HEK293T (cell line): Measurements from ENCODE around the gene RIN2.

Source experiments
- CTCF ChIA-PET: fragments of 350-600 bp; formaldehyde crosslinking; extraction: SDS; loops from one replicate; lab custom pipeline; 2021; ENCODE audit warnings: antibody characterized with exemption, inconsistent platforms; lab: Yijun Ruan, JAX
- POLR2A ChIA-PET: fragments of 350-600 bp; formaldehyde crosslinking; extraction: SDS; loops from one replicate; lab custom pipeline; 2020; ENCODE audit warnings: antibody characterized with exemption, inconsistent platforms; lab: Yijun Ruan, JAX
- DNase-seq: peaks from one replicate; pipeline ENCODE4 v3.0.0; 2012; ENCODE audit warnings: mixed read lengths; ENCODE audit errors: extremely low spot score
- ARNT ChIP-seq: fragments of 450-650 bp; IDR thresholded peaks from 2 replicates; pipeline ENCODE4 v1.6.1; 2017; ENCODE audit warnings: mild to moderate bottlenecking
- BHLHE40 ChIP-seq: fragments of 450-650 bp; IDR thresholded peaks from 2 replicates; pipeline ENCODE4 v1.6.1; 2016; ENCODE audit warnings: mild to moderate bottlenecking, moderate library complexity, borderline replicate concordance
- CTBP1 ChIP-seq: fragments of 450-650 bp; IDR thresholded peaks from 2 replicates; pipeline ENCODE4 v1.6.1; 2016; ENCODE audit warnings: borderline replicate concordance
- ELF4 ChIP-seq: fragments of 450-650 bp; IDR thresholded peaks from 2 replicates; pipeline ENCODE4 v1.6.1; 2017; ENCODE audit warnings: antibody characterized with exemption
- FOXA1 ChIP-seq: fragments of 450-650 bp; IDR thresholded peaks from 2 replicates; pipeline ENCODE4 v1.6.1; 2016; ENCODE audit warnings: mild to moderate bottlenecking
- FOXK2 ChIP-seq: fragments of 450-650 bp; IDR thresholded peaks from 2 replicates; pipeline ENCODE4 v1.6.1; 2016; ENCODE audit warnings: mild to moderate bottlenecking
- FOXM1 ChIP-seq: fragments of 450-650 bp; IDR thresholded peaks from 2 replicates; pipeline ENCODE4 v1.6.1; 2017; ENCODE audit warnings: mild to moderate bottlenecking, borderline replicate concordance
- HDGF ChIP-seq: fragments of 450-650 bp; IDR thresholded peaks from 2 replicates; pipeline ENCODE4 v1.6.1; 2017; ENCODE audit warnings: antibody characterized with exemption, borderline replicate concordance
- L3MBTL2 ChIP-seq: fragments of 450-650 bp; conservative IDR thresholded peaks from 2 replicates; pipeline ENCODE4 v1.6.1; 2016; ENCODE audit warnings: mild to moderate bottlenecking
- LEF1 ChIP-seq: fragments of 450-650 bp; IDR thresholded peaks from 2 replicates; pipeline ENCODE4 v1.6.1; 2017; ENCODE audit warnings: mild to moderate bottlenecking, borderline replicate concordance
- NFRKB ChIP-seq: fragments of 450-650 bp; IDR thresholded peaks from 2 replicates; pipeline ENCODE4 v1.6.1; 2016; ENCODE audit warnings: mild to moderate bottlenecking, moderate library complexity
- PKNOX1 ChIP-seq: fragments of 450-650 bp; IDR thresholded peaks from 2 replicates; pipeline ENCODE4 v1.6.1; 2016
- SP1 ChIP-seq: fragments of 450-650 bp; IDR thresholded peaks from 2 replicates; pipeline ENCODE4 v1.6.1; 2017
- SUZ12 ChIP-seq: fragments of 450-650 bp; IDR thresholded peaks from 2 replicates; pipeline ENCODE4 v1.6.1; 2016; ENCODE audit warnings: mild to moderate bottlenecking
- TARDBP ChIP-seq: fragments of 450-650 bp; IDR thresholded peaks from 2 replicates; pipeline ENCODE4 v1.6.1; 2016
- ZNF384 ChIP-seq: fragments of 450-650 bp; IDR thresholded peaks from 2 replicates; pipeline ENCODE4 v1.6.1; 2016

The RIN2 gene

GRCh38 chr20:19742974-19743639 lies 15.0 kb upstream of the RIN2 start:
- POLR2A ChIA-PET: no interaction called here
- TF ChIP-seq SP1: no peak
- CTCF ChIA-PET: no interaction called here
- no peak for DNase-seq

- ChIA-PET POLR2A (no interaction called here), CTCF (no interaction called here)
- no peak for TF ChIP-seq LEF1
- no peak for TF ChIP-seq SP1
- no peak for TF ChIP-seq ZNF384
- TF ChIP-seq FOXM1: no peak
- no peak for TF ChIP-seq L3MBTL2
- no peak for DNase-seq
These were observed 14.4 kb upstream of the RIN2 start for GRCh38 chr20:19743640-19743995.

- ChIA-PET POLR2A (no interaction called here), CTCF (no interaction called here)
- DNase-seq: no peak
- no peak for TF ChIP-seq SUZ12
- no peak for TF ChIP-seq L3MBTL2
- TF ChIP-seq NFRKB: no peak
- TF ChIP-seq FOXM1: no peak
- TF ChIP-seq FOXA1: no peak
- TF ChIP-seq CTBP1: no peak
These were observed 13.0 kb upstream of the RIN2 start for GRCh38 chr20:19745106-19745505.

- POLR2A ChIA-PET: no interaction called here
These were observed 12.5 kb upstream of the RIN2 start for GRCh38 chr20:19745584-19745983.

GRCh38 chr20:19746396-19746795 lies 11.7 kb upstream of the RIN2 start:
- CTCF ChIA-PET: no interaction called here
- POLR2A ChIA-PET: no interaction called here
- TF ChIP-seq SUZ12: no peak
- DNase-seq: no peak

More at GRCh38 chr20:19745584-19745983, 12.5 kb upstream of the RIN2 start:
- TF ChIP-seq CTBP1: no peak
- TF ChIP-seq FOXM1: no peak
- no peak for TF ChIP-seq NFRKB
- no peak for TF ChIP-seq HDGF
- CTCF ChIA-PET: no interaction called here
- no peak for DNase-seq

- ChIA-PET CTCF (no interaction called here), POLR2A (no interaction called here)
- TF ChIP-seq LEF1 (no peak), BHLHE40 (no peak), ELF4 (no peak), PKNOX1 (no peak)
- DNase-seq: no peak
These were observed 10.2 kb upstream of the RIN2 start for GRCh38 chr20:19747903-19748302.

- POLR2A ChIA-PET: no interaction called here
- no peak for TF ChIP-seq FOXA1
- no peak for TF ChIP-seq FOXM1
- no peak for TF ChIP-seq CTBP1
- TF ChIP-seq HDGF: no peak
- no peak for TF ChIP-seq PKNOX1
- no peak for TF ChIP-seq BHLHE40
- TF ChIP-seq TARDBP: no peak
- no peak for TF ChIP-seq ZNF384
- TF ChIP-seq LEF1: no peak
- TF ChIP-seq L3MBTL2: no peak
- TF ChIP-seq NFRKB: no peak
- no peak for TF ChIP-seq FOXK2
- no peak for TF ChIP-seq SUZ12
- TF ChIP-seq ELF4: no peak
- no peak for TF ChIP-seq SP1
- no peak for TF ChIP-seq ARNT
- CTCF ChIA-PET: no interaction called here
- no peak for DNase-seq
These were observed 9.4 kb upstream of the RIN2 start for GRCh38 chr20:19748681-19749080.

- no peak for TF ChIP-seq NFRKB
- no peak for TF ChIP-seq BHLHE40
- no peak for TF ChIP-seq SP1
- no peak for TF ChIP-seq TARDBP
- TF ChIP-seq ZNF384: no peak
- TF ChIP-seq CTBP1: no peak
- no peak for TF ChIP-seq PKNOX1
- no peak for TF ChIP-seq L3MBTL2
- no peak for TF ChIP-seq SUZ12
- no peak for TF ChIP-seq ELF4
- TF ChIP-seq HDGF: no peak
- no peak for TF ChIP-seq LEF1
- ChIA-PET POLR2A (no interaction called here), CTCF (no interaction called here)
- DNase-seq: no peak
These were observed 8.4 kb upstream of the RIN2 start for GRCh38 chr20:19749618-19750071.
